HG02840 (cell line): ENCODE results near the gene GRIA1.

ENCODE experiments used
- ATAC-seq: cut with Tn5 transposase; IDR thresholded peaks from one replicate; pipeline ENCODE4 v1.9.1; 2021; ENCODE audit warnings: mild to moderate bottlenecking, moderate library complexity, moderate number of reproducible peaks; ENCODE audit not compliant: unreplicated experiment, low FRiP score

GRIA1 gene

GRCh38 chr5:153654504-153655200 lies 164.2 kb downstream of the GRIA1 start:
- ATAC-seq, result no peak

- ATAC-seq, result no peak
Measured at GRCh38 chr5:153655201-153655510, 164.7 kb downstream of the GRIA1 start.

- ATAC-seq, result no peak
Measured at GRCh38 chr5:153658149-153658548, 167.7 kb downstream of the GRIA1 start.

- ATAC-seq, result no peak
Measured at GRCh38 chr5:153658606-153659005, 168.1 kb downstream of the GRIA1 start.

- no peak for ATAC-seq
Measured at GRCh38 chr5:153659039-153659736, 168.7 kb downstream of the GRIA1 start.

GRCh38 chr5:153660919-153661318 lies 170.4 kb downstream of the GRIA1 start:
- no peak for ATAC-seq

GRCh38 chr5:153661897-153662296 lies 171.4 kb downstream of the GRIA1 start:
- ATAC-seq, result no peak

GRCh38 chr5:153670101-153670500 lies 179.6 kb downstream of the GRIA1 start:
- no peak for ATAC-seq

- no peak for ATAC-seq
Measured at GRCh38 chr5:153671653-153672346, 181.3 kb downstream of the GRIA1 start.

GRCh38 chr5:153672347-153673090 lies 182.0 kb downstream of the GRIA1 start:
- no peak for ATAC-seq

- ATAC-seq, result no peak
Measured at GRCh38 chr5:153674356-153674755, 183.9 kb downstream of the GRIA1 start.

- ATAC-seq, result no peak
Measured at GRCh38 chr5:153676406-153676805, 185.9 kb downstream of the GRIA1 start.

GRCh38 chr5:153676821-153677220 lies 186.4 kb downstream of the GRIA1 start:
- no peak for ATAC-seq

- no peak for ATAC-seq
Measured at GRCh38 chr5:153678617-153679329, 188.3 kb downstream of the GRIA1 start.

- ATAC-seq, result no peak
Measured at GRCh38 chr5:153690236-153690635, 199.8 kb downstream of the GRIA1 start.

GRCh38 chr5:153696256-153696655 lies 205.8 kb downstream of the GRIA1 start:
- no peak for ATAC-seq

GRCh38 chr5:153699035-153699434 lies 208.6 kb downstream of the GRIA1 start:
- ATAC-seq, result no peak

- ATAC-seq, result no peak
Measured at GRCh38 chr5:153700940-153701339, 210.5 kb downstream of the GRIA1 start.

GRCh38 chr5:153702265-153702664 lies 211.8 kb downstream of the GRIA1 start:
- ATAC-seq, result no peak

- ATAC-seq, result no peak
Measured at GRCh38 chr5:153704110-153704509, 213.6 kb downstream of the GRIA1 start.
